ENCODE measurements around the gene LNP1.

LNP1 gene

DNA sequence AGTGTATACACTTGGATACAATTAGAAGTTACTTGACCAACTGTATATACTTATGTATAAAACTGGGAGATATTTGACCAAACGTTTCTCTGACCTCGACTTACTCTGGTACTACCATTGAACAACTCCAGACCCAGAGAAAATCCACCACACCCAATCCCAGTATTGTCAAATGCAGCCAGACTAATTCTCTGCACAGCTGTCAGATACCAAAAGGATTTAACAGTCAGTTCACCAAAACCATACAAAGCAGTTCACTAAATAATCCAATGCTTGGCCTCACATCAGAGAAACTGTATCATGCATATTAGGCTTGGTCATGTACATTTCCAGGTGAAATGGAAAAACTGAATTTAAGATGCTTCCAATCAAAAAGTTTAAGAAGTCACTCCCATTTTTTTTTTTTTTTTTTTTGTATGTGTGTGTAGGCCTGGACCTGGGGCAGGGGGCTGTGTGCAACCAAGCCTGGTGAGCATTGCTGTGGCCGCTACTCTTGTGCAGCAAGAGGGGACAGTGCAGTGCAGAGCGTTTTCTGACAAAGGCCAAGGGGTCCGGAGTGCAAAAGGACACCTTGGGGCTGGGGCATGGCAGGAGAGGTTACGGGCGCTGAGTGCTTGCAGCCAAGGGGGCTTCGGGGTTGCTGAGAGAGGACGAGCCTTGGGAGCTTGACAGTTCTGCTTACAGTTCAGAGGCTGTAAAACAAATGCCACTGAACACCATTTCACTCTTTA lies 1.8 kb upstream of the LNP1 start:
- DNase-seq, result no peak

GRCh38 chr3:100400419-100400779 lies 940 bp upstream of the LNP1 start:
- DNase-seq, result no peak

DNA sequence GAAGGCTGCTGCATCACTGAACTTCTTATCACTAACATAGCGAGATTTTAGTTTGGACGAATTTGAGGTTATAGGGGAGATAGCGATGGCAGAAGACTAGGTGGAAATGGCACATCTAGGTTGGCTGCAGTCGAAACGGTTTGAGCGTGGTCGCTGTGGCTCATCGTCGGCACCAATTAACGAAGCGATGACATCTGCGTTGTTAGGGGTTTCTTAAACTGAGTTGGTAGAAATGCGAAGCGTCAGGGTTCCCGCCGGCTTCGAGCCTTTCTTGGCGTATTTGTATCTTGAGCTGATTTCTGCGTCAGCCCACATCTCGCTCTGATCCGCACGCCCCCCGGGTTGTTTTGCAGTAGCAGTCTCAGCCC lies 319 bp downstream of the LNP1 start:
- DNase-seq, result peak; percentile 45

GRCh38 chr3:100402256-100402655 lies 917 bp downstream of the LNP1 start:
- DNase-seq, result peak; percentile 60

DNA sequence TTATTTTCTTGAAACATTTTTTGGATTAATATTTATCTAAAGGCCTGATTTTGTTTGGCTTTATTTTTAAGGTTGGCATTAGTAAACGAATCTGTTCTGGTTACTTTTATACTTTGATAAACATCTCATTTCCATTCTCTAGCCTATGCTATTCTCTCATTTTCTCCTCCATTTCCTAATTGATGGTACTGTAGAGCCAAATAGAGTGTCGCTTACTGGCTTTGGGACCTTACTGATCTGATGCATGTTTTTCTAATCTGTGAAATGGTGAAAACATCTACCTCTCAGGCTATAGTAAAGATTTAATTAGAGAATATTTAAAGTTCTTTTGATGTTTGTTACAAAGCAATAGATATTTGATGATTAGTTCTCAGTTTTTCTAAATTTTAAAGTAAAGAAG lies 1.6 kb downstream of the LNP1 start:
- DNase-seq, result no peak

GRCh38 chr3:100403362-100404249 lies 2.3 kb downstream of the LNP1 start:
- DNase-seq, result no peak

DNA sequence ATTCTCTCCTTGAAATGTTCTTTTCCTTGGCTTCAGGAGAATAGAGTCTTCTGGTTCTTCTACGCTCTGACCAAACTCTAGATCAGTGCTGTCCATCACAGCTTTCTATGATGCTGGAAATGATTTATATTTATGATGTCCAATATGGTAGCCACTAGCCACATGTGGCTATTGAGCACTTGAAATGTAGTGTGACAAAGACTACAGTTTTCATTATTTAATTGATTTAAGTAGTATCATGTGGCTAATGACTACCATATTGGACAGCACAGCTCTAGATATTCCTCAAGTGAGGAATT lies 2.9 kb downstream of the LNP1 start:
- DNase-seq, result no peak

DNA sequence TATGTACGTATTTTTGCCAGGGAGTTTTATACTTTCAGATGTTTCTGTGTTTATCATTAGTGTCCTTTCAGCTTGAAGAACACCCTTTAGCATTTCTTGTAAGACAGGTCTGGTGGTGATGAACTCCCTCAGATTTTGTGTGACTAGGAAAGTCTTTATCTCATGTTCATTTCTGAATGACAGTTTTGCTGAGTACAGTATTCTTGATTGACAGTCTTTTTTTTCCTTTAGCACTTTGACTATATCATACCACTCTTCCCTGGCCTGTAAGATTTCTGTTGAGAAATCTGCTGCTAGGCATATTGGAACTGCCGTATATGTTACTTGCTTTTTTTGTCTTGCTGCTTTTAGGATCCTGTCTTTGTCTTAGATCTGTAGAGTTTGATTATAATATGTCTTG lies 5.8 kb downstream of the LNP1 start:
- DNase-seq, result no peak

DNA sequence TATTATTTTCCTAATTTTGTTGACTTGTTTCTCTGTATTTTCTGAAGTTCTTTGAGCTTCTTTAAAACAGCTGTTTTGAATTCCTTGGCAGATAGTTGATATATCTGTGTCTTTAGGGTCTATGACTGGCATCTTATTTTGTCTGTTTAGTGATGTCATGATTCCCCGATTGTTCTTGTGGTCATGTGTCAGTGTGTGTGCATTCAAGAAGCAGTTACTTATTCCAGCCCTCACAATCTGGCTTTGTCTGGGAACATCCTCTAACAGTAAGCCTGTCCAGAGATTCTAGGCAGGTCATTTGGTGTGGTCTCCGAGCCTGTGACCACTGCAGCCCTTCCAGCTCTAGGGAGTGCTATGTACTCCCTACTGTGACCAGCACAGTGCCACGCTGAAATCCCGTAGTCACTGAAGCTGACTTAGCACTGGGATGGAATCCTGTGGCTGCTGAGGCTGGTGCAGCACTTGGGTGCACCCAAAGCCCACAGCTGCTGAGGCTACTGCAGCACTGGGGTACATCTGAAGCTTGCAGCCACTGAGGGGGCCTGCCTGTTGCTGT lies 6.7 kb downstream of the LNP1 start:
- DNase-seq, result no peak

DNA sequence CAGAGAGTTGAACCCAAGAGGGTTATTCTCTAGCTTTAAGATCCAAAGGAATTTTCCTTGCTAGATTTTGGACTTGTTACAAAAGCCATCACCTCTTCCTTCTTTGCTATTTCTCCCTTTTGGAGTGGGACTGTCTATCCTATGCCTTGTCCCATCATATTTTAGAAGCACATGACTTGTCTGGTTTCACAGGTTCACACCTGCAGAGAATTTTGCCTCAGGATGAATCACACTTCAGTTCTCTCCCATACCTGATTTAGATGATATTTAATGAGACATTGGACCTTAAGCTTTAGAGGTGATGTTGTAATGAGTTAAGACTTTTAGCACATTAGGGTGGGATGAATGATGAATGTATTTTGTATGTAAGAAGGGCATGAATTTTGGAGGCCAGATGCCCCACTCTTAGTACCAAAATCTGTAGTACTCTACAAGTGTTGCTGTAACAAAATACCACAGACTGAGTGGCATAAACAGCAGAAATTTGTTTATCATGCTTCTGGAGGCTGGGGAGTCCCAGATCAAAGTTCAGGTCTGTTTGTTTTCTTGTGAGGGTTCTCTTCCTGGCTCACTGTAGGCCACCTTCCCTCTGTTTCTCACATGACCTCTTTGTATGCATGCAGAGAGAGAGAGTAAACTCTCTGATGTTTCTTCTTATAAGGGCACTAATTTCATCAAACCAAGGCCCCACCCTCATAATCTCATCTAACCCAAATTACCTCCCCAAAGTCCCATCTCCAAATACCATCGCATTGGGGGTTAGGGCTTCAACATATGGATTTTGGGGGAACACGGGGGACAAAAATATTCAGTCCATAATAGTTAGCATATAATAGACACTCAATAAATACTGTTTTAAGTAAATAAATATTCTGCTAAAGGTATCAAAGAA lies 10.0 kb downstream of the LNP1 start:
- DNase-seq, result no peak

DNA sequence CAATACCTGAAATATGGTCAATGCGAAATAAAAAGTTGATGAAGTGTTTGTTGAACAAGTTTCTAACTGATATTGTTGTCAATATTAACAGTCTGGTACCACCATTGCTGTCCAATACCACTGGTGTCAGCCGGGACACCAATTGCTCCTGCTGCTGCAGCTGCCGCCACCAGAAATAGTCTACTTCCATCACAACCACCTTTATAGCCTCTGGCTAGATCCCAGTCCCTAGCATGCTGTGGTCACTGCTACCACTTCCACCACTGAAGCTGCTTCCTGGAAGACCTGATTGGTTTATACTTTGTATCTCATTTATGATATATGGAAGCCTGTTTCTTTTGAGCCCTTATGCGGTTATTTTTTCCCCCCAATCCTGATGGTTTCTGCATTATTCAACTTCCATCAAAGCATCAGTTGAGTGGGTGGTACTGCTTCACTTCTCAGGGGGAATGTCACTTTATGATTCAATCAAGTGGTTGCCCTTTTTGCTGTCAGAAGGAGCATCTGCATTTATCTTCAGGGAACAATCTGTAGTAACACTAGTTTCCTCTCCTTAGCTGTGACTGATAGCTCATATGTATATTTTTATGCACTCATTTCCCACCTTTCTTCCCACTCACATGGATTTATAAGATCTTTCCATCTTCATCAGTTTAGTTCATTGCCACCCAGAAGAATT lies 11.7 kb downstream of the LNP1 start:
- no peak for DNase-seq

GRCh38 chr3:100413613-100414012 lies 12.3 kb downstream of the LNP1 start:
- DNase-seq, result no peak

GRCh38 chr3:100416176-100416575 lies 14.8 kb downstream of the LNP1 start:
- DNase-seq, result no peak

GRCh38 chr3:100416863-100417262 lies 15.5 kb downstream of the LNP1 start:
- no peak for DNase-seq

- DNase-seq, result no peak
Measured at GRCh38 chr3:100419406-100419805, 18.1 kb downstream of the LNP1 start.

- DNase-seq, result no peak
Measured at GRCh38 chr3:100420885-100421284, 19.5 kb downstream of the LNP1 start.

DNA sequence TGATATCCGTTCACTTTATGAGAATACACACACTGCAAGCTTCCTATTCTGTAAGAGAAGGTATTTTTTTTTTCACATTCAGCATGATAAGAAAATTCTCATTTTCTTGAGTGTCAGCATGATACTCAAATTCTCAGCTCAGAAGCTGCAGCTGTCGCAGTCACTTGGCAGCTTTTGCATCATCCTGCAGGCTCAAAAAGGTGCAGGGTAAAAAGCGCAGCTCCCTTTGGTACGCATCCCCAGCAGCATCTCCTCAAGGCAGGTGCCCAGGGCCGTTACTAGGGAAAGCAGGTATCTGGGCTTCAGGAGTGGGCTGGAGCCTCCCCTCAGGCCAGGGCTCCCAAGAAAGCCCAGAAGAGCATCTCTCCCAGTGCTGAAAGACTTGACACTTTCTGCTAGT lies 22.3 kb downstream of the LNP1 start:
- DNase-seq, result no peak

GRCh38 chr3:100424261-100424660 lies 22.9 kb downstream of the LNP1 start:
- DNase-seq, result no peak

GRCh38 chr3:100425316-100425715 lies 24.0 kb downstream of the LNP1 start:
- no peak for DNase-seq

DNA sequence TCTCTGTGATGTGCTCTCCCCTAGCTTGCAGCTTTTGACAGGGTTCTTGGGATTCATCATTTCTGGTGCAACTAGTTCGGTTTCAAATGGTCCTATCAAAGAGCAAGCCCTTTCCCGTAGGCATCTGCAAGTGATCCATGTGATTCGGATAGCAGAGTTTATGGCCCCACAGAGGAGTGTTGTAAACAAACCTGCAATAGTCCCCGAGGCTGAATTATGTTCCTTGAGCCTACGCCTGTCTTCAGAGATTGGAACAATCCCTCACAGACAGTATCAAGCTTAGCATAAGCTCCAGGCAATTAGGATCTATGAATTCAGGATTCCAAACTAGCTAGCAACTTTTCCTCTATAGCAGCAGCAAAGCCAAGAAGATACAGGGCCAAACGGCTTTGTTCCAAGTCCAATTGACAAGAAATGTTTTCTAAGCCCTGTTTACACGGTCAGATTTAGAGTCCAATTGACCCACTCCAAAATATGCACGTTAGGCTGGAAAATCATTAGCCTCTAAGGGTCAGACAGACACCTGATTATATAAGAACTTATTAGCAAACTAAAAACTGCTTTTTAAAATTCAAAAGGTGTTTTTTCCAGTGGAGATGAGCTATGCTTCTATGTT lies 24.8 kb downstream of the LNP1 start:
- DNase-seq, result no peak

GRCh38 chr3:100427699-100428098 lies 26.4 kb downstream of the LNP1 start:
- DNase-seq, result peak; percentile 11

- DNase-seq, result no peak
Measured at GRCh38 chr3:100429187-100429716, 27.9 kb downstream of the LNP1 start.

Measured in fibroblast of skin of scalp (primary cell).